BLaER1 (cell line): ENCODE results near the gene CYP2D6.
A peak's percentile ranks its signal among the peaks of the same experiment; 100 is the strongest.
"Not testable (repeated sequence)": the region's sequence is repeated elsewhere in the genome, so short reads cannot be mapped to it uniquely, and the experiment has no call there.

ENCODE experiments used
- H3K27ac ChIP-seq: shearing (Covaris generic); formaldehyde crosslinking; 2 replicates; pipeline ENCODE4 v1.8.1; 2022
- H3K27me3 ChIP-seq: shearing (Covaris generic); formaldehyde crosslinking; 2 replicates; pipeline ENCODE4 v1.8.1; 2022
- H3K36me3 ChIP-seq: shearing (Covaris generic); formaldehyde crosslinking; 2 replicates; pipeline ENCODE4 v1.8.1; 2022
- H3K4me1 ChIP-seq: shearing (Covaris generic); formaldehyde crosslinking; 2 replicates; pipeline ENCODE4 v1.8.1; 2022
- H3K4me2 ChIP-seq: shearing (Covaris generic); formaldehyde crosslinking; 2 replicates; pipeline ENCODE4 v1.8.1; 2022
- H3K4me3 ChIP-seq: shearing (Covaris generic); formaldehyde crosslinking; 2 replicates; pipeline ENCODE4 v1.8.1; 2022
- H3K9ac ChIP-seq: shearing (Covaris generic); formaldehyde crosslinking; 2 replicates; pipeline ENCODE4 v1.8.1; 2022
- H3K9me3 ChIP-seq: shearing (Covaris generic); formaldehyde crosslinking; 2 replicates; pipeline ENCODE4 v1.8.1; 2022
- H4K20me1 ChIP-seq: shearing (Covaris generic); formaldehyde crosslinking; 2 replicates; pipeline ENCODE4 v1.8.1; 2022
- Cebpa-rat ChIP-seq: shearing (Covaris generic); IDR thresholded peaks from 2 replicates; pipeline ENCODE4 v1.8.1; 2022

CYP2D6 gene

DNA sequence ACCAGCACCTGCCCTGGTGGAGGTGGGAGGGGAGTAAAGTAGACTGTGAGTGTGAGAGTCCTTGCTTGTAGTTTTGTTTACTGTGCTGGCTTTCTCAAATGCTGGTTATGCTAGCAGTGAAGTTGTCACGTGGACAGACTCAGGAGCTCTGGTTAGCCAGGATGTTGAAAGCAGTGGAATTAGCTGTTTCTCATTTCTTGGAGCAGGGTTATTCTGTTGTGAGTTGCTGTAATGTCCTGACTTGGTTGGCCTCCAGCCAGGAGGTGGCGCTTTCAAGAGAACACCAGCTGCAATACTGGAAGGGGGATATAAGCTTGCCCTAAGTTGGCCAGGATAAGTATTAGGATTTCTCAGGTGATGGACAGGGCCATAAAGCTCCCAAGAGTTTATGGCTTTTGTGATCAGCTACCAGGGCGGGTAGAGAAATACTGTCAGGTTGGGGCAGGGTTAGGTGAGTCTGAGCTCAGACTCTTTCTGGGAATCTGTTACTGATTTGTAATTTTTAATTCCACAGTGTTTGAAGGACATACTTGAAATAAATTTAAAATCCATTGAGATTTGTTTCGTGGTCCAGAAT is 13.7 kb downstream of the CYP2D6 start:
- H3K27me3 ChIP-seq = no peaks in the 10 kb centered on the region
- TF ChIP-seq Cebpa-rat = no peak
- H3K4me2 ChIP-seq = no peak overlapping the region

DNA sequence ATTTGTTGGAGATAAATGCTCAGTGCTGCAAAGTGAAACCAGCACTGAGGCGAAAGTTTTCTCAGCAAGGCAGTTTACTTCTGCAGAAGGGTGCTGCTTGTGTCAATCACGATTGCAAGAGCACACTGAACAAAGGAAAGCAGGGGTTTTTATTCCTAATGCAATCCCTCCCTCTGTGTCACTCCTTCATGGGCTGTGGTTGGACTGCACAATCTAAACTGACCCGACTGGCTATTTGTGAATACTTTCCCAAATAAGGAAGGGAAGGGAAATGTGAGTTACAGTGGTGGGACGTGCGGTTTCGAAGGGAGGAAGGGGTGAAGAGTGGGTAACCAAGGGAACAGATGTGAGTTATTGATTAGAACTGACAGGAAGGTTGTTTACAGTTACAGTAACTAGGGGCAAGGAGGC is 15.2 kb downstream of the CYP2D6 start:
- Histone ChIP-seq H3K36me3 (peaks cover 24% of the 10 kb centered on the region), H3K4me1 (peaks cover 25% of the 10 kb centered on the region), H3K9me3 (peaks cover 43% of the 10 kb centered on the region)
- not testable (repeated sequence) for H4K20me1 ChIP-seq, H3K27me3 ChIP-seq, H3K4me3 ChIP-seq, H3K4me2 ChIP-seq, H3K27ac ChIP-seq, H3K9ac ChIP-seq

More for the DNA sequence above, 13.7 kb downstream of the CYP2D6 start:
- peaks cover 24% of the 10 kb centered on the region for H3K36me3 ChIP-seq
- H3K4me3 ChIP-seq = no peak overlapping the region
- H3K9ac ChIP-seq = no peak overlapping the region
- H4K20me1 ChIP-seq = no peaks in the 10 kb centered on the region
- peaks cover 37% of the 10 kb centered on the region for H3K4me1 ChIP-seq
- no peak overlapping the region for H3K27ac ChIP-seq
- peaks cover 43% of the 10 kb centered on the region for H3K9me3 ChIP-seq

DNA sequence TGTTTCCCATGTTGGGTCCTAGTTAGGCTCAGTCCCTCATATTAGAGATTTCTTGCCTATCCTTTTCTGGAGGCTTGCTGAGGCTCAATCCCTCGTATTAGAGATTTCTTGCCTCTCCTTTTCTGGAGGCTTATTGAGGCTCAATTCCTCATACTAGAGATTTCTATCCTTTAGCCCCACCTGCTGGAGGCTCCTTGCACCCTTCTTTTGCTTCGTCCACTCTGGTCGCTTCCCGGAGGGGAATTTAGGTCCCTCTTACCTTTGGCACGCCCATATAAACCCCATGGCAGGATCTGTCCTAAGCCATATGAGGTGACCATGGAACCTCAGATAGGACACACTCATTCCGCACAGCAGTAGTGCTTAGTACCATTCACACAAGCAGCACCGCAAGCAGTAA is 15.9 kb downstream of the CYP2D6 start:
- no peaks in the 10 kb centered on the region for H4K20me1 ChIP-seq
- H3K4me3 ChIP-seq = 0 out of 2 replicates have a peak overlapping the region, but pooled peaks have one; percentile 12
- no peaks in the 10 kb centered on the region for H3K27me3 ChIP-seq
- H3K4me1 ChIP-seq = peaks cover 18% of the 10 kb centered on the region
- TF ChIP-seq Cebpa-rat = no peak
- peaks cover 43% of the 10 kb centered on the region for H3K9me3 ChIP-seq
- H3K4me2 ChIP-seq = no peak overlapping the region
- H3K27ac ChIP-seq = no peak overlapping the region
- H3K36me3 ChIP-seq = peaks cover 24% of the 10 kb centered on the region
- H3K9ac ChIP-seq = no peak overlapping the region

DNA sequence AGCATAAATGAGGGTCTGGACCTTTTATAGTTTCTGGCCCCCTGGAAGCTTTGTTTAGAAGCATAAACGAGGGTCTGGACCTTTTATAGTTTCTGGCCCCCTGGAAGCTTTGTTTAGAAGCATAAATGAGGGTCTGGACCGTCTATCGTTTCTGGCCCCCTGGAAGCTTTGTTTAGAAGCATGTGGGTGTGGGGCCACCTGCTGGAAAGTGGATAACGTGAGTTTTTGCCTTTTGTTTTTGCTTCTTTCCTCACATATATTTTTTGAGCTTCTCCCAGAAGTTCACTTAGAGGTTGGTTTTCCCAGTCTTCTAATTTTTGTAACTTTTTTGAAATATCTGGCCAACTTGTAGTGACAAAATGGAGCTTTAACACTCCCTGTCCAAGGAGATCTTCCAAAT is 17.8 kb downstream of the CYP2D6 start:
- Histone ChIP-seq H3K9me3 (peaks cover 42% of the 10 kb centered on the region), H3K36me3 (peaks cover 24% of the 10 kb centered on the region)
- not testable (repeated sequence) for H3K9ac ChIP-seq, H3K4me2 ChIP-seq, H3K27me3 ChIP-seq, H3K4me1 ChIP-seq, H4K20me1 ChIP-seq, H3K4me3 ChIP-seq, H3K27ac ChIP-seq

DNA sequence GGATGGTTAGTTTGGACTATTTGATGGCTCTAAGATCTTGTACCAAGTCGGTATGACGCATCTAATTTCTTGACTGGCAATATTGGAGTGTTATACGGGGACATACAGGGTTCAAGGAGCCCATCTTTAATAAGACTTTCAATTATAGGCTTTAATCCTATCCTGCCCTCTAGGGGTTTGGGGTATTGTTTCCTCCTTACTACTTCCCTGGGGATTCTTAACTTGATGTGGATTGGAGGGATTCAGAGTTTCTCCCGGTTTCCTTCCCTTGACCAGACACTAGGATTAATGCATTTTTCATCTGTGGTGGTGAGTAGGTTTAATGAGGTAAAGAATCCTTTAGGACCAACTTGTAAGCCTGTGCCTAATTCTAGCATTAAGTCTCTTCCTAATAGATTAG is 18.8 kb downstream of the CYP2D6 start:
- H3K9me3 ChIP-seq = peaks cover 32% of the 10 kb centered on the region
- no peak overlapping the region for H3K4me2 ChIP-seq
- H3K36me3 ChIP-seq = peaks cover 21% of the 10 kb centered on the region
- H3K4me3 ChIP-seq = no peak overlapping the region
- H3K4me1 ChIP-seq = peaks cover 8% of the 10 kb centered on the region
- H3K27me3 ChIP-seq = no peaks in the 10 kb centered on the region
- no peaks in the 10 kb centered on the region for H4K20me1 ChIP-seq
- H3K27ac ChIP-seq = no peak overlapping the region
- no peak overlapping the region for H3K9ac ChIP-seq
- no peak for TF ChIP-seq Cebpa-rat

DNA sequence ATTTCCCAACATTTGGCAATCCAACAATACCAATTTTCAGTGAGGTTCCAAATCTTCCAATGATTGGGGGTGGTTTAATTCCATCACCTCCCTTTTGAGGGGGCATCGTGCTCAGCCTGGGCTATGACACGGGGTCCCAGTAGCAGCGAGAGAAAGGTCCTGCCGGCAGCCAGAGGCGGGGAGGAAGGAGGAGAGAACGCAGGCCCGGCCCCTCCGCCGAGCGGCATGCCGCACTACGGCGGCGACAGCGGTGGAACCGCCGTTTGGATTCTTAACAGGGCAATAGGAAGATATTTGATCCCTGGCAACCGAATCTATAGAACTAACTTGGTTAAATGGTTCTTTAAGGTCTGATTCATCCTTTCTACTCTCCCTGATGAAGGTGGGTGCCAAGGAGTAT is 21.8 kb downstream of the CYP2D6 start:
- no peak overlapping the region for H3K4me2 ChIP-seq
- H3K9me3 ChIP-seq = peaks cover 29% of the 10 kb centered on the region
- no peaks in the 10 kb centered on the region for H3K27me3 ChIP-seq
- no peak for TF ChIP-seq Cebpa-rat
- peaks cover 8% of the 10 kb centered on the region for H3K4me1 ChIP-seq
- no peak overlapping the region for H3K4me3 ChIP-seq
- H3K27ac ChIP-seq = no peak overlapping the region
- no peak overlapping the region for H3K9ac ChIP-seq
- H3K36me3 ChIP-seq = peaks cover 22% of the 10 kb centered on the region
- no peaks in the 10 kb centered on the region for H4K20me1 ChIP-seq

DNA sequence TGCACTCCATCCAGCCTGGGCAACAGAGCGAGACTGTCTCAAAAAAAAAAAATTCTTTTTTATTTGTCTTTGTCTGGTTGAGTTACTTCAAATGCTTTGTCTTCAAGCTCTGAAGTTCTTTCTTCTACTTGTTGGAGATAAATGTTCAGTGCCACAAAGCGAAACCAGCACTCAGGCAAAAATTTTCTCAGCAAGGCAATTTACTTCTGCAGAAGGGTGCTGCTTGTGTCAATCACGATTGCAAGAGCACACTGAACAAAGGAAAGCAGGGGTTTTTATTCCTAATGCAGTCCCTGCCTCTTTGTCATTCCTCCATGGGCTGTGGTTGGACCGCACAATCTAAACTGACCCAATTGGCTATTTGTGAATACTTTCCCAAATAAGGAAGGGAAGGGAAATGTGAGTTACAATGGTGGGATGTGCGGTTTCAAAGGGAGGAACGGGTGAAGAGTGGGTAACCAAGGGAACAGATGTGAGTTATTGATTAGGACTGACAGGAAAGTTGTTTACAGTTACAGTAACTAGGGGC is 26.2 kb downstream of the CYP2D6 start:
- not testable (repeated sequence) for H3K27ac ChIP-seq, H4K20me1 ChIP-seq, H3K27me3 ChIP-seq, H3K9ac ChIP-seq, H3K4me2 ChIP-seq, H3K4me1 ChIP-seq
- H3K9me3 ChIP-seq = peaks cover 71% of the 10 kb centered on the region
- H3K4me3 ChIP-seq = peak overlapping the region; percentile 7; the same call in 1 of the 2 replicates
- peaks cover 47% of the 10 kb centered on the region for H3K36me3 ChIP-seq

DNA sequence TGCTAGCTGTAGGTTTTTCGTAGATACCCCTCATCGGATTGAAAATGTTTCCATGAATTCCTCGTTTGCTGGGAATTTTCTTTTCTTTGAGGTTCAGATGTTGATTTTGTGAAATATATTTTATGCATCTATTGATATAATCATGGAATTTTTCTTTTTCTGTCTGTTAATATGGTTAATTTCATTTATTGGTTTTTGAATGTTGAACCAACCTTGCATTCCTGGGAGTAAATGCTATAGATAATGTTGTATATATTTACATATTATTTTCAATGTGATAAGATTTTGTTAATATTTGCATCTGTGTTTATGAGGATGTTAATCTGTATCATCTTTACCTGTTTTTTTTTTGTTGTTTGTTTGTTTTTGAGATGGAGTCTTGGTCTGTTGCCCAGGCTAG is 29.4 kb downstream of the CYP2D6 start:
- H4K20me1 ChIP-seq = no peaks in the 10 kb centered on the region
- H3K9me3 ChIP-seq = peaks cover 80% of the 10 kb centered on the region
- H3K9ac ChIP-seq = no peak overlapping the region
- H3K4me2 ChIP-seq = no peak overlapping the region
- H3K4me3 ChIP-seq = no peak overlapping the region
- H3K4me1 ChIP-seq = no peaks in the 10 kb centered on the region
- no peak overlapping the region for H3K27ac ChIP-seq
- H3K36me3 ChIP-seq = peaks cover 57% of the 10 kb centered on the region
- no peak for TF ChIP-seq Cebpa-rat
- H3K27me3 ChIP-seq = no peaks in the 10 kb centered on the region

DNA sequence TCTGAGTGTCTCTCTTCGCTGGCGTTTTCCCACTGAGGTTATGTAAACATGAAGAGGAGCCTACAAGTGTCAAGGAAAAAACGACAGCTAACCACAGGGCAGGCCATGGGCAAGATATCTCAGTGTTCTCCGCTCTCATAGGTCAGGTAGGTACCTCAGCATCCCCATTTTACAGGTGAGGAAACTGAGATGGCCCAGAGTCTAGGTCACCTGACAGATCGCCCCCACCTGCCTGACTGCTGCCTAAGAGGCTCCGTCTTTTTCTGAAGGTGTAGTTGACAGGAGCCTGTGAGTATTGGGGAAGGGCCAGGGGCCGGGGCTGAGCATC is 39.2 kb downstream of the CYP2D6 start:
- peaks cover 13% of the 10 kb centered on the region; the same call in 1 of the 2 replicates for H4K20me1 ChIP-seq
- H3K4me1 ChIP-seq = peaks cover 26% of the 10 kb centered on the region
- peaks cover 25% of the 10 kb centered on the region for H3K36me3 ChIP-seq
- peak overlapping the region; percentile 77 for H3K27ac ChIP-seq
- no peaks in the 10 kb centered on the region for H3K27me3 ChIP-seq
- H3K9me3 ChIP-seq = peaks cover 12% of the 10 kb centered on the region; the same call in 1 of the 2 replicates
- peak overlapping the region; percentile 90 for H3K4me3 ChIP-seq
- H3K9ac ChIP-seq = peak overlapping the region; percentile 83
- no peak for TF ChIP-seq Cebpa-rat
- peak overlapping the region; percentile 80 for H3K4me2 ChIP-seq

DNA sequence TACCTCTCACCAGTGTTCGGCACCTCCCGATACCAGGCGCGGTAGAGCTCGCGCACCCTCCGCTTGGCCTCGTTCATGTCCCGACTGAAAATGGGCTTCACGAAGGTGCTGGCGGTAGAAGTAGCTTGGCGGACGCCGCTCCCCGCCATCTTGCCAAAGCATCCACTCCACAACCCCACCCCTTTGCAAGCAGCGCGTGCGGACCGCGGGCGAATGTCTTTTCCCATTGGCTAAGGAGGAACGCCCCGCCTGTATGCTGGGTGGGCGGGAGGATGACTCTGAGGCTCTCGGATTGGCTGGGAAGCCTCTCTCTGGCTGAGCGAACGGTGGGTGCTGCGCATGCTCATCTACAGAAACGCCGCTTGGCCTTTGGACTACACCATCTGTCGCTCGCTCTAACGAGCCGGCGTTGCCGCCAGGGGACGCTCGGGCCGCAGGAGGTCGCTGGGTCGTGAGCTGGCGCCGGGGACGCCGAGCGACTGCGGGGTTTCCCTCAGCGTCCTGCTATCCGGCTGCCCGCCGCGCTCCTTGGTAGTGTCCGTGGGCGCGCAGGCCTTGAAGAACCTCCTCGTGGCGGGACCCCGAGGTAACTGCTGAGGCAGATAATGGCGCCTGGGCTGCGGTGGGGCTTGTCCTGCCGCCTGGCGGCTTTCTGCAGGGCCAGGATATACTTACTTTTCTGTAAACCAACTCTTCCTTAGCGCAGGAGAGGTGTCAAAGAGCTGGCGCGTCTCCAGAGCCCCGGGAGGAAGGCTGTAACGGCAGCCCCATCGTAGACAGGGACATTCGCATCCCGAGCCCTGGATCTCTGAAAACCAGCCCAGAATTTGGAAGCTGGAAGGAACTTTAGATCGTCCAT is 39.8 kb downstream of the CYP2D6 start, which contains the start of gene NDUFA6:
NDUFA6 (minus strand) TSS at position 177 of the 859 bp plus-strand sequence; CDS start at position 149, 28 bp downstream.
- H3K4me3 ChIP-seq = peak within 1 kb of the TSS; percentile 90
- no peak for TF ChIP-seq Cebpa-rat
- H3K9ac ChIP-seq = peak within 1 kb of the TSS; percentile 97
- H3K36me3 ChIP-seq = peaks cover 31% of the 10 kb centered on the region
- peak within 1 kb of the TSS; percentile 80 for H3K4me2 ChIP-seq
- peaks cover 12% of the 10 kb centered on the region; the same call in 1 of the 2 replicates for H3K9me3 ChIP-seq
- H3K4me1 ChIP-seq = peaks cover 26% of the 10 kb centered on the region
- peak within 1 kb of the TSS; percentile 96 for H3K27ac ChIP-seq
- H4K20me1 ChIP-seq = peaks cover 19% of the 10 kb centered on the region; the same call in 1 of the 2 replicates
- H3K27me3 ChIP-seq = no peaks in the 10 kb centered on the region
